ENCODE results near the gene PGBD1. TPM values are rescaled to one million over a fixed set of nuclear protein-coding genes. Genes with fewer than 3 reads are reported as not detected.

PGBD1 gene
- total RNA-seq, 1 donor from 2014 or later, result 14.4 TPM

DNA sequence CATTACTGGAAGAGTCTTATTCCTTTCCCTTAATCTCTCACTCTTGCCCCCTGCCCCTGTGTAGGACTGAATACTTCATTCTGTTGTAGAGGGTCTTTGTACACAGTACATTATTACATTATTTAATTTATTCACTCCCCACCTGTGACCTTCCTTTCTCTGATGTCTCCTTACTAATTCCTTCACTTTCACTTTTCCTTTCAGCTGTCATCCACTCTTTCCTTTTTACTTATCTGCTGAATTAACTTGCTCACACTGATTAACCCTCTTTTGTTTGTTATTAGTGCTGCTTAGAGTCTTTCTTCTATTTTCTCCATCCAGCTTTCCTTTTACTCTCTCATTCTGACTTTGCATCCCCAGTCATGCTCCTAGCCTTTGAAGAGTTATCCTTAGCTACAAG is 6.5 kb upstream of the PGBD1 start:
- no peak for TF ChIP-seq CTCF (conservative IDR thresholded peaks at IDR 0.05)
- H3K36me3 Mint-ChIP-seq (ENCODE audit: low read depth), result peaks cover 2% of the 10 kb centered on the region
- H3K4me1 Mint-ChIP-seq, result no peaks in the 10 kb centered on the region
- H3K9me3 Mint-ChIP-seq, result no peaks in the 10 kb centered on the region
- no peak overlapping the region for H3K27ac Mint-ChIP-seq (ENCODE audit: unreplicated experiment)
- no peaks in the 10 kb centered on the region for H3K27me3 Mint-ChIP-seq (ENCODE audit: low read depth)
- H3K4me3 Mint-ChIP-seq, result no peak overlapping the region
- no peak for DNase-seq (ENCODE audit: low read depth, low spot score)

DNA sequence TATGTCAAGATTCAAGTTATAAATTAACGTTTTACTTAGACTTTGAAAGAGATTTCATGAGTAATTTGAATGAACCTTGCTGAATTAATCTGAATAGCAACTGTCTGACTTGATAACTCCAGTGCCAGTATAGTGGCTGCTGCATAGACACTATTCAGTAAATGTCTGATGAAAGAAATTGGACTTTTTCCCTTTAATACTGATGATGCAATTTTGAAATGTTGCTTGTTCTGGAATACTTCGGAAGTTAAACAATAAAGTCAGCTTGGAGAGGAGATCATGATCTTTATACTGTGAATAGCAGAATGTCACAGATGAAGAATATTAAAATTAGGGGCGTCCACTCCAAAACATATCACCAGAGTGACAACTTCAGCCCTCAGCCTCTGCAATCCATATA is 3.6 kb upstream of the PGBD1 start:
- H3K4me1 Mint-ChIP-seq, result peaks cover 11% of the 10 kb centered on the region
- no peak overlapping the region for H3K4me3 Mint-ChIP-seq
- H3K36me3 Mint-ChIP-seq (ENCODE audit: low read depth), result peaks cover 7% of the 10 kb centered on the region
- no peaks in the 10 kb centered on the region for H3K9me3 Mint-ChIP-seq
- no peak for DNase-seq (ENCODE audit: low read depth, low spot score)
- H3K27ac Mint-ChIP-seq (ENCODE audit: unreplicated experiment), result no peak overlapping the region
- no peaks in the 10 kb centered on the region for H3K27me3 Mint-ChIP-seq (ENCODE audit: low read depth)
- no peak for TF ChIP-seq CTCF (conservative IDR thresholded peaks at IDR 0.05)

DNA sequence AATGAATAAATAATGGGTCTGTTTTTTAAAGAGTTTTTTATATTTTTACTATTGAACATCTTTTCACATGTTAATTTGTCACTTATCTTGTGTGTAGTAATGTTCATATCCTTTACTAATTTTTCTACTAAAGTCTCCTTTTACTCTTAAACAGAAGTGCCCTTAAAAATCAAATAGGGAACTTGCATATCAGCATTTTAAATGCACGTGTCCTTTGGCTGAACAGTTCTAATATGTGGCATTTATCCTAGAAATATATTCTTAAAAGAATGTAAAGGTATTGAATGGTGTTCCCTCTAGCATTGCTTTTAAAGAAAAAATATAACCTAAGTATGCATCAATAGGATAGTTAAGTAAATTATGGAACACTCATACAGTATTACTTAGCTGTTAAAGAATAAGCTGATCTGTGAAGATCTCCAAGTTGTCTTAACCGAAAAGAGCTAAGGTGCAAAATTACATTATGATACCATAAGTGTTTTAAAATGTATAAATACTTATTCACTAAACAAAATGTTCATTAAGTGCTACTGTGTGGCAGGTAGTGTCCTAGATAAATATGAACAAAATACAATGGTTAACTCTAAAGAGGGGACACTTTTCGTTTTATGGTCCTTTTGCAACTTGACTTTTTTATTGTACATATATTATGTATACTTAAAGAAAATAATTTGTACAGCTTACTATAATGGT is 631 bp upstream of the PGBD1 start:
- H3K27ac Mint-ChIP-seq (ENCODE audit: unreplicated experiment), result no peak overlapping the region
- DNase-seq (ENCODE audit: low read depth, low spot score), result no peak
- H3K4me1 Mint-ChIP-seq, result peaks cover 18% of the 10 kb centered on the region
- peaks cover 17% of the 10 kb centered on the region for H3K36me3 Mint-ChIP-seq (ENCODE audit: low read depth)
- TF ChIP-seq CTCF (conservative IDR thresholded peaks at IDR 0.05), result no peak
- no peaks in the 10 kb centered on the region for H3K27me3 Mint-ChIP-seq (ENCODE audit: low read depth)
- no peaks in the 10 kb centered on the region for H3K9me3 Mint-ChIP-seq
- H3K4me3 Mint-ChIP-seq, result peak overlapping the region; percentile 97

GRCh38 chr6:28282926-28283325 is 1.6 kb downstream of the PGBD1 start:
- no peak for DNase-seq (ENCODE audit: low read depth, low spot score)
- peak overlapping the region; percentile 97 for H3K4me3 Mint-ChIP-seq
- H3K27ac Mint-ChIP-seq (ENCODE audit: unreplicated experiment), result no peak overlapping the region

DNA sequence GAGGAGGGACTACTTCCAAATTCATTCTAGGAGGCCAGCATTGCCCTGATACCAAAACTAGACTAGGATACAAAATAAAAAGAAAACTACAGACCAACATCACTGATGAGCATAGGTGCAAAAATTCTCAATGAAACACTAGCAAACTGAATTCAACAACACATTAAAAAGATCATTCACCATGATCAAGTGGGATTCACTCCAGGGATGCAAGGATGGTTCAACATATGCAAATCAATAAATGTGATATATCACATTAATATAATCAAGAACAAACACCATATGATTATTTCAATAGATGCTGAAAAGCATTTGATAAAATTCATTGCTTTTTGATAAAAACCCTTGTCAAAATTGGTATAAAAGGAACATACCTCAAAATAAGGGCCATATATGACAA is 10.2 kb downstream of the PGBD1 start:
- Mint-ChIP-seq H3K4me1 (peaks cover 4% of the 10 kb centered on the region), H3K27me3 (ENCODE audit: low read depth) (no peaks in the 10 kb centered on the region), H3K4me3 (no peak overlapping the region), H3K9me3 (peaks cover 15% of the 10 kb centered on the region), H3K36me3 (ENCODE audit: low read depth) (peaks cover 65% of the 10 kb centered on the region), H3K27ac (ENCODE audit: unreplicated experiment) (no peak overlapping the region)
- DNase-seq (ENCODE audit: low read depth, low spot score), result no peak
- no peak for TF ChIP-seq CTCF (conservative IDR thresholded peaks at IDR 0.05)

More at GRCh38 chr6:28282926-28283325, 1.6 kb downstream of the PGBD1 start:
- no peak for TF ChIP-seq CTCF (conservative IDR thresholded peaks at IDR 0.05)
- no peaks in the 10 kb centered on the region for H3K9me3 Mint-ChIP-seq
- H3K36me3 Mint-ChIP-seq (ENCODE audit: low read depth), result peaks cover 35% of the 10 kb centered on the region
- no peaks in the 10 kb centered on the region for H3K27me3 Mint-ChIP-seq (ENCODE audit: low read depth)
- H3K4me1 Mint-ChIP-seq, result peaks cover 18% of the 10 kb centered on the region

Data from neural crest cell (in vitro differentiated cells).